ENCODE results near the gene CILP. TPM values are rescaled to one million over a fixed set of nuclear protein-coding genes. Genes with fewer than 3 reads are reported as not detected.

Gene CILP
- total and polyA plus RNA-seq, 7 donors: 0.92 to 205 (median 26.7) TPM

- Histone ChIP-seq H3K27ac (peak overlapping the region; percentile 30 to 59 (median 50)), H3K9me3 (no peaks in the 10 kb centered on the region), H3K4me1 (peaks cover 0 to 38% (median 30%) of the 10 kb centered on the region in 4 donors), H3K27me3 (no peaks in the 10 kb centered on the region), H3K36me3 (no peaks in the 10 kb centered on the region), H3K4me3 (peak overlapping the region in 1 of 4 donors; percentile 29)
- WGBS, 2 donors: 68 to 71% methylated on average over 6 of the region's 6 CpGs
- DNase-seq: peak; percentile 85
- intact Hi-C loops (cut with DNase I): loop anchor here (5.0 kb wide), 1 partner anchor 46 kb away; no protein-coding TSS in a partner anchor
- no peak for TF ChIP-seq POLR2AphosphoS5 (IDR thresholded peaks at IDR 0.05)
- TF ChIP-seq EP300 (IDR thresholded peaks at IDR 0.05): no peak
- TF ChIP-seq CTCF (IDR thresholded peaks at IDR 0.05): no peak
- TF ChIP-seq POLR2A (IDR thresholded peaks at IDR 0.05): no peak
Observed at GRCh38 chr15:65211482-65211982, 259 bp upstream of the CILP start.

- Histone ChIP-seq H3K4me3 (peak overlapping the region in 2 of 4 donors; percentile 14 to 29), H3K27me3 (no peaks in the 10 kb centered on the region), H3K9me3 (no peaks in the 10 kb centered on the region), H3K27ac (peak overlapping the region; percentile 30 to 59 (median 50)), H3K4me1 (peaks cover 0 to 41% (median 32%) of the 10 kb centered on the region in 4 donors), H3K36me3 (no peaks in the 10 kb centered on the region)
- 82 to 84% methylated on average over 17 of the region's 17 CpGs for WGBS, 2 donors
- peak; percentile 69 for DNase-seq
- TF ChIP-seq EP300 (IDR thresholded peaks at IDR 0.05) (no peak), POLR2AphosphoS5 (IDR thresholded peaks at IDR 0.05) (no peak), POLR2A (IDR thresholded peaks at IDR 0.05) (no peak), CTCF (IDR thresholded peaks at IDR 0.05) (no peak)
- intact Hi-C loops (cut with DNase I): loop anchor here (5.0 kb wide), 1 partner anchor 47 kb away; no protein-coding TSS in a partner anchor
Observed at GRCh38 chr15:65209701-65210643, 1.3 kb downstream of the CILP start.

- Histone ChIP-seq H3K4me1 (peaks cover 0 to 41% (median 32%) of the 10 kb centered on the region in 4 donors), H3K36me3 (no peaks in the 10 kb centered on the region), H3K27ac (no peak overlapping the region), H3K9me3 (no peaks in the 10 kb centered on the region), H3K4me3 (no peak overlapping the region), H3K27me3 (no peaks in the 10 kb centered on the region)
- peak; percentile 34 for DNase-seq
- intact Hi-C loops (cut with DNase I): no loop called here
- TF ChIP-seq POLR2A (IDR thresholded peaks at IDR 0.05) (no peak), EP300 (IDR thresholded peaks at IDR 0.05) (no peak), CTCF (IDR thresholded peaks at IDR 0.05) (no peak), POLR2AphosphoS5 (IDR thresholded peaks at IDR 0.05) (no peak)
- 92 to 99% methylated on average over 2 of the region's 2 CpGs for WGBS, 2 donors
Observed at GRCh38 chr15:65208647-65209046, 2.6 kb downstream of the CILP start.

- Histone ChIP-seq H3K36me3 (no peaks in the 10 kb centered on the region), H3K27me3 (no peaks in the 10 kb centered on the region), H3K4me3 (no peak overlapping the region), H3K4me1 (peaks cover 0 to 41% (median 32%) of the 10 kb centered on the region in 4 donors), H3K9me3 (no peaks in the 10 kb centered on the region), H3K27ac (peak overlapping the region in 2 of 4 donors; percentile 20 to 46)
- intact Hi-C loops (cut with DNase I): no loop called here
- DNase-seq: peak; percentile 36
- TF ChIP-seq CTCF (IDR thresholded peaks at IDR 0.05) (no peak), POLR2AphosphoS5 (IDR thresholded peaks at IDR 0.05) (no peak), EP300 (IDR thresholded peaks at IDR 0.05) (no peak), POLR2A (IDR thresholded peaks at IDR 0.05) (no peak)
- WGBS, 2 donors: 75 to 78% methylated on average over 6 of the region's 6 CpGs
Observed at GRCh38 chr15:65207280-65207840, 3.9 kb downstream of the CILP start.

All from sigmoid colon (tissue), 7 donors.